ENCODE measurements around the gene PLA2G12A. TPM values are rescaled to one million over a fixed set of nuclear protein-coding genes. Genes with fewer than 3 reads are reported as not detected.

PLA2G12A gene
- total and polyA plus RNA-seq, 10 of the 15 experiments (the other 5 are each of a cell fraction or from before 2014, with no cell fraction given): 3.7 to 36.8 (median 15.5) TPM

GRCh38 chr4:109672169-109672930 lies 57.5 kb downstream of the PLA2G12A start:
- peaks cover 2% of the 10 kb centered on the region; the same call in 1 of the 3 replicates for H3K9me3 ChIP-seq (replicated peaks; ENCODE audit: control insufficient read depth, insufficient read depth, low read length)
- CTCF ChIA-PET: no interaction called here
- no peak overlapping the region for H3K4me2 ChIP-seq (ENCODE audit: control insufficient read depth, insufficient read depth)
- H3K4me3 ChIP-seq: no peak overlapping the region
- FAIRE-seq (no peak), ATAC-seq (no peak), DNase-seq (ENCODE audit: low read depth, low spot score) (no peak)
- intact Hi-C loops (cut with micrococcal nuclease; ENCODE audit: unreplicated experiment): no loop called here
- H3K9ac ChIP-seq (ENCODE audit: control insufficient read depth, insufficient read depth, low read length): no peak overlapping the region
- H4K20me1 ChIP-seq (ENCODE audit: control insufficient read depth, insufficient read depth): no peaks in the 10 kb centered on the region
- no peak for TF ChIP-seq ASH2L (IDR thresholded peaks at IDR 0.05; ENCODE audit: borderline replicate concordance, low read depth)
- TF ChIP-seq SREBF2 (IDR thresholded peaks at IDR 0.05; ENCODE audit: low read length): no peak
- TF ChIP-seq TCF12 (IDR thresholded peaks at IDR 0.05; ENCODE audit: low read depth, low read length): no peak
- H3K4me1 ChIP-seq (ENCODE audit: control insufficient read depth, insufficient read depth, low read length): no peaks in the 10 kb centered on the region
- no TSS peak for BruUV-seq (replicated peaks)
- SMC1A ChIA-PET (ENCODE audit: uncharacterized antibody, unreplicated experiment): no interaction called here
- no peaks in the 10 kb centered on the region for H3K27me3 ChIP-seq (replicated peaks in 1 of 2; ENCODE audit: control insufficient read depth in 2 of 2, insufficient read depth in 2 of 2, low read length in 1 of 2)
- H3K27ac ChIP-seq (ENCODE audit: control insufficient read depth, insufficient read depth): no peak overlapping the region
- POLR2A ChIA-PET: no interaction called here
- H3K36me3 ChIP-seq (ENCODE audit: control insufficient read depth in 2 of 2, insufficient read depth in 2 of 2, low read length in 1 of 2): no peaks in the 10 kb centered on the region
- in situ Hi-C loops (cut with MboI): no loop called here
- RAD21 ChIA-PET (ENCODE audit: unreplicated experiment): no interaction called here
- no peak overlapping the region for H2AFZ ChIP-seq (ENCODE audit: control insufficient read depth, low read depth, low read length)
- H3K79me2 ChIP-seq (ENCODE audit: control insufficient read depth, insufficient read depth, low read length): no peaks in the 10 kb centered on the region

GRCh38 chr4:109671350-109671749 lies 58.5 kb downstream of the PLA2G12A start:
- TF ChIP-seq FOXK2 (IDR thresholded peaks at IDR 0.05) (no peak), GATAD2B (conservative IDR thresholded peaks at IDR 0.05; ENCODE audit: low read depth) (no peak), ETV6 (conservative IDR thresholded peaks at IDR 0.05 in 1 of 2, IDR thresholded peaks at IDR 0.05 in 1 of 2; ENCODE audit: borderline replicate concordance in 1 of 2, low read depth in 1 of 2) (no peak), NFIC (IDR thresholded peaks at IDR 0.05; ENCODE audit: low read depth, low read length) (no peak), ZNF622 (IDR thresholded peaks at IDR 0.05) (no peak), SMC3 (IDR thresholded peaks at IDR 0.05; ENCODE audit: borderline replicate concordance, low read length) (no peak), PAX8 (IDR thresholded peaks at IDR 0.05) (no peak), SPI1 (IDR thresholded peaks at IDR 0.05; ENCODE audit: borderline replicate concordance, insufficient read depth, low read depth, low read length) (no peak), MEF2B (IDR thresholded peaks at IDR 0.05; ENCODE audit: partially characterized antibody, poor library complexity, severe bottlenecking) (no peak), CHD4 (IDR thresholded peaks at IDR 0.05) (no peak), NFYA (IDR thresholded peaks at IDR 0.05; ENCODE audit: borderline replicate concordance, low read depth, low read length) (no peak), SIN3A (IDR thresholded peaks at IDR 0.05; ENCODE audit: low read depth, low read length) (no peak), TCF7 (IDR thresholded peaks at IDR 0.05; ENCODE audit: borderline replicate concordance) (no peak), PKNOX1 (IDR thresholded peaks at IDR 0.05) (no peak), RB1 (IDR thresholded peaks at IDR 0.05; ENCODE audit: borderline replicate concordance) (no peak)
- intact Hi-C loops (cut with micrococcal nuclease; ENCODE audit: unreplicated experiment): no loop called here
- Histone ChIP-seq H3K36me3 (ENCODE audit: control insufficient read depth in 2 of 2, insufficient read depth in 2 of 2, low read length in 1 of 2) (no peaks in the 10 kb centered on the region), H3K4me1 (ENCODE audit: control insufficient read depth, insufficient read depth, low read length) (no peaks in the 10 kb centered on the region), H3K79me2 (ENCODE audit: control insufficient read depth, insufficient read depth, low read length) (no peaks in the 10 kb centered on the region), H3K27ac (ENCODE audit: control insufficient read depth, insufficient read depth) (no peak overlapping the region), H2AFZ (ENCODE audit: control insufficient read depth, low read depth, low read length) (no peak overlapping the region), H3K4me2 (ENCODE audit: control insufficient read depth, insufficient read depth) (no peak overlapping the region), H3K27me3 (replicated peaks in 1 of 2; ENCODE audit: control insufficient read depth in 2 of 2, insufficient read depth in 2 of 2, low read length in 1 of 2) (no peaks in the 10 kb centered on the region), H4K20me1 (ENCODE audit: control insufficient read depth, insufficient read depth) (no peaks in the 10 kb centered on the region), H3K9me3 (replicated peaks; ENCODE audit: control insufficient read depth, insufficient read depth, low read length) (peaks cover 2% of the 10 kb centered on the region; the same call in 1 of the 3 replicates), H3K4me3 (no peak overlapping the region), H3K9ac (ENCODE audit: control insufficient read depth, insufficient read depth, low read length) (no peak overlapping the region)
- ChIA-PET POLR2A (no interaction called here), CTCF (no interaction called here), SMC1A (ENCODE audit: uncharacterized antibody, unreplicated experiment) (no interaction called here), RAD21 (ENCODE audit: unreplicated experiment) (no interaction called here)
- ATAC-seq (no peak), FAIRE-seq (no peak), DNase-seq (ENCODE audit: low read depth, low spot score) (no peak)
- no TSS peak for BruUV-seq (replicated peaks)
- in situ Hi-C loops (cut with MboI): no loop called here
